Type B pancreatic cell (in vitro differentiated cells): ENCODE measurements around the gene INAVA. TPM values are rescaled to one million over a fixed set of nuclear protein-coding genes. Genes with fewer than 3 reads are reported as not detected.

Experiments used
- DNase-seq: peaks from one replicate; pipeline ENCODE4 v3.0.0; 2021; ENCODE audit warnings: mixed read lengths; ENCODE audit not compliant: unreplicated experiment; ENCODE audit errors: extremely low spot score
- H3K27ac Mint-ChIP-seq: 2 replicates; pipeline ENCODE4 v1.8.0; 2021; ENCODE audit warnings: mild to moderate bottlenecking, mixed read lengths
- H3K27me3 Mint-ChIP-seq: 2 replicates; pipeline ENCODE4 v1.8.0; 2021; ENCODE audit warnings: mixed read lengths
- H3K36me3 Mint-ChIP-seq: 2 replicates; pipeline ENCODE4 v1.8.0; 2021; ENCODE audit warnings: mixed read lengths
- H3K4me1 Mint-ChIP-seq: one replicate; pipeline ENCODE4 v1.8.0; 2021; ENCODE audit warnings: mixed read lengths; ENCODE audit not compliant: unreplicated experiment
- H3K4me3 Mint-ChIP-seq: 2 replicates; pipeline ENCODE4 v1.8.0; 2021; ENCODE audit warnings: mild to moderate bottlenecking, mixed read lengths
- H3K9me3 Mint-ChIP-seq: 2 replicates; pipeline ENCODE4 v1.8.0; 2021; ENCODE audit warnings: mixed read lengths
- CTCF ChIP-seq: fragments of 200-600 bp; sonication (generic); conservative IDR thresholded peaks from 2 replicates; pipeline ENCODE4 v1.5.0; 2021; ENCODE audit warnings: antibody characterized with exemption, mild to moderate bottlenecking
- total RNA-seq: library from RNA; stranded (reverse); gene quantifications from 2 replicates; pipeline ENCODE4 v1.2.1, GENCODE V29; 2021; ENCODE audit warnings: low replicate concordance

The INAVA gene
- total RNA-seq, 1 donor from 2014 or later: 38.4 TPM

- H3K27me3 Mint-ChIP-seq: peaks cover 3% of the 10 kb centered on the region
- no peak for TF ChIP-seq CTCF
- H3K4me3 Mint-ChIP-seq: peak overlapping the region; percentile 98
- peaks cover 8% of the 10 kb centered on the region for H3K36me3 Mint-ChIP-seq
- H3K27ac Mint-ChIP-seq: peak overlapping the region; percentile 97
- peaks cover 51% of the 10 kb centered on the region for H3K4me1 Mint-ChIP-seq
- DNase-seq: no peak
- no peaks in the 10 kb centered on the region for H3K9me3 Mint-ChIP-seq
These were observed 716 bp downstream of the INAVA start for GRCh38 chr1:200895443-200895789.

GRCh38 chr1:200895801-200896530, 1.3 kb downstream of the INAVA start:
- Mint-ChIP-seq H3K4me1 (peaks cover 46% of the 10 kb centered on the region), H3K27me3 (no peaks in the 10 kb centered on the region), H3K9me3 (no peaks in the 10 kb centered on the region), H3K36me3 (peaks cover 8% of the 10 kb centered on the region), H3K4me3 (peak overlapping the region; percentile 98), H3K27ac (peak overlapping the region; percentile 97)
- no peak for DNase-seq
- TF ChIP-seq CTCF: no peak

DNA sequence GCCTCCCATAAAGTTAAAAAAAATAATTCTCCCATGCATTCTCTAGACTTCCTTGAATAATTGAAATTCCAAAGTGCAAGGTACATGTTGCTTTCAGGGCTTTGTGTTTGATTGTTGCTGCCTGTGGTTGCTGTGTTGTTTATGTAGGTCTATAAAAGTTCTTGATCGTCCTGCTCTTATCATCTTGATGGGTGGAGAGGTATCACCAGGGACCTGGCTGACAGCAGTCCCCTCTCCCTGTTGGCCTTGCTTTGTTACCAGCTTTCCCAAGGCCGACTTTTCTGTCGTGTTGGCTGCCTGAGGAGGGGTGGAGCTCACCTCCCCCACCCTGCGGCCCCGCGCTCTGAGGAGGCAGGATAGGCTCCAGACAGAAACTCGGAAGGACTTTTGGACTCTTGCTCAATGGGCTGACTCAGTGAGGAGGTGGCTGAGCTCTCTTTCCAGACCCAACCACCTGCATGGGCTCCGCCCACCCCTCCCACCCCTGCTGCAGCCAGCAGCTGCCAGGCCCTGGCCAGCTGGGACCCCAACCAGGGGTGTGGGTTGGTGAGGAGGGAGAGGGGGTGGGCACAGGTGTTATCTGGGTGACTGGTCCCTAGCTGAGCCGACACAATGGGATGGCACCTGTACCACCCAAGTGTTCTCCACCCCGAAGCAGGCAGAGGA, 2.0 kb downstream of the INAVA start:
- TF ChIP-seq CTCF: no peak
- Mint-ChIP-seq H3K27ac (peak overlapping the region; percentile 97), H3K4me1 (peaks cover 46% of the 10 kb centered on the region), H3K4me3 (peak overlapping the region; percentile 98), H3K9me3 (no peaks in the 10 kb centered on the region), H3K36me3 (peaks cover 14% of the 10 kb centered on the region), H3K27me3 (no peaks in the 10 kb centered on the region)
- no peak for DNase-seq

DNA sequence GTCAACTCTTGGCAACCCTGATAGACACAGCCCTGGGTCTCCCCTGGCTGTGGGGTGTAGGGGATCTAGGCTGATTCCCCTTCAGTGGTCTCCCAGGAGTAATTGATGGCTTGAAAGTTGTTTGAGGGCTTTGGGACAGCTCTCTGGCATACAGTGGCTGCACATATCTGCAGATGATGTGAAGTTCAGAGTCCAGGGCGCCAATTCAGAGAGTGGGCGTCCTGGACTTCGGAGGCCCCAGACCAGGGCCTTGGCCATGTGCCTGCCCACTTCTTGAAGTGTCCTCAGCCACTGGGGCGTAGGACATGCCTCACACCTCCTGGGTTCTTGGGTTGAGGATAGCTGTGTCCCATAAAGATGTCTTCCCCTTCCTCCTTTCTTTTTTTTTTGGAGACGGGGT, 2.6 kb downstream of the INAVA start:
- Mint-ChIP-seq H3K9me3 (no peaks in the 10 kb centered on the region), H3K4me3 (no peak overlapping the region), H3K27me3 (no peaks in the 10 kb centered on the region), H3K4me1 (peaks cover 41% of the 10 kb centered on the region), H3K36me3 (peaks cover 18% of the 10 kb centered on the region), H3K27ac (no peak overlapping the region)
- TF ChIP-seq CTCF: no peak
- no peak for DNase-seq

DNA sequence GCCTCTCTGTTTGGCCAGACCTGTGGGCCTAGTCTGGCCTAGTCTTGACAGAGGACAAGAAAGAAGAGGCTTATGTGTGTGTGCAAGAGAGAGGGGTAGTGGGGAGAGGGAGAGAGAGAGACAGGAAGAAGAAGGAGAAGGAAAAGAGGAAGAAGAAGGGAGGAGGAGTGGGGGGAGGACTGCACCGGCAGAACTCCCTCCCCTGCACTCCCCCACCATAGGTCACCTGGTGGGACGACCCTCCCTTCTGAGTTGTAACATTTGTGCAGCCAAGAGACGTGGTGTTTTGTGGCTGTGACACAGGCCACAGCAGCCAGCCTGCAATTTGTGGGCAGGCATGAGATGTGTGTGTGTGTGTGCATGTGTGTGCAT, 4.3 kb downstream of the INAVA start:
- Mint-ChIP-seq H3K27ac (no peak overlapping the region), H3K36me3 (peaks cover 18% of the 10 kb centered on the region), H3K4me1 (peaks cover 24% of the 10 kb centered on the region), H3K27me3 (no peaks in the 10 kb centered on the region), H3K9me3 (no peaks in the 10 kb centered on the region), H3K4me3 (no peak overlapping the region)
- TF ChIP-seq CTCF: no peak
- no peak for DNase-seq
